Endodermal cell (in vitro differentiated cells): Measurements from ENCODE around the gene HES6. TPM values are rescaled to one million over a fixed set of nuclear protein-coding genes. Genes with fewer than 3 reads are reported as not detected.
A peak's percentile ranks its signal among the peaks of the same experiment; 100 is the strongest.

Experiments used
- DNase-seq: peaks from one replicate; pipeline ENCODE4 v3.0.0-alpha.2; 2017
- H3K27ac ChIP-seq: 2 replicates; pipeline ENCODE4 v1.5.1; 2013; ENCODE audit warnings: mild to moderate bottlenecking, low read depth, low read length, moderate library complexity
- H3K27me3 ChIP-seq: 2 replicates; pipeline ENCODE4 v1.6.1; 2013; ENCODE audit warnings: mild to moderate bottlenecking, low read length, moderate library complexity; ENCODE audit not compliant: insufficient read depth, control insufficient read depth, poor library complexity, severe bottlenecking
- H3K36me3 ChIP-seq: 2 replicates; pipeline ENCODE4 v1.7.0; 2013; ENCODE audit warnings: mild to moderate bottlenecking, low read length, moderate library complexity; ENCODE audit not compliant: control insufficient read depth, insufficient read depth
- H3K4me1 ChIP-seq: one replicate; pipeline ENCODE4 v1.7.0; 2013; ENCODE audit warnings: low read length; ENCODE audit not compliant: control insufficient read depth, insufficient read depth
- H3K4me3 ChIP-seq: 2 replicates; pipeline ENCODE4 v1.5.1; 2013; ENCODE audit warnings: mild to moderate bottlenecking, low read length, moderate library complexity
- H3K9ac ChIP-seq: 2 replicates; pipeline ENCODE4 v1.6.1; 2013; ENCODE audit warnings: mild to moderate bottlenecking, low read length, moderate library complexity; ENCODE audit not compliant: poor library complexity, severe bottlenecking; ENCODE audit errors: extremely low read depth
- H3K9me3 ChIP-seq: 2 replicates; pipeline ENCODE4 v1.6.1; 2013; ENCODE audit warnings: mild to moderate bottlenecking, low read length, moderate library complexity; ENCODE audit not compliant: control insufficient read depth
- H3K27ac Mint-ChIP-seq: 2 replicates; pipeline ENCODE4 v1.8.0; 2020; ENCODE audit warnings: mixed read lengths
- H3K27me3 Mint-ChIP-seq: 2 replicates; pipeline ENCODE4 v1.8.0; 2021; ENCODE audit warnings: mild to moderate bottlenecking, mixed read lengths; ENCODE audit not compliant: insufficient read depth
- H3K36me3 Mint-ChIP-seq: 2 replicates; pipeline ENCODE4 v1.8.0; 2020; ENCODE audit warnings: low read depth, mixed read lengths
- H3K4me1 Mint-ChIP-seq: 2 replicates; pipeline ENCODE4 v1.8.0; 2020; ENCODE audit warnings: mixed read lengths
- H3K4me3 Mint-ChIP-seq: 2 replicates; pipeline ENCODE4 v1.8.0; 2020; ENCODE audit warnings: mild to moderate bottlenecking, moderate library complexity, mixed read lengths
- H3K9me3 Mint-ChIP-seq: 2 replicates; pipeline ENCODE4 v1.8.0; 2020; ENCODE audit warnings: mild to moderate bottlenecking, mixed read lengths
- CTCF ChIP-seq: fragments of 200-600 bp; sonication (generic); conservative IDR thresholded peaks from 2 replicates; pipeline ENCODE4 v1.5.0; 2021; ENCODE audit warnings: antibody characterized with exemption, mild to moderate bottlenecking
- WGBS, 2 experiments: methylation state at CpG; one replicate each; pipeline versions ENCODE4 v1.1.5 to v1.1.7; 2013; ENCODE audit warnings: missing lambda C conversion rate in 2 of 2, mixed read lengths in 1 of 2; ENCODE audit not compliant: insufficient coverage in 1 of 2, insufficient read length in 1 of 2; 5-methylcytosine and 5-hydroxymethylcytosine counted together
- total RNA-seq, 2 donors: library from RNA; stranded (reverse); fragmentation: NEBNext Ultra II Directional in 1 of 2; extraction: Animal tissue kit (Norgen Biotek cat#: 25700) in 1 of 2; gene quantifications; 2 replicates in 1 of 2; 3 replicates in 1 of 2; pipeline ENCODE4 v1.2.1, GENCODE V29; 2021

HES6 gene
- total RNA-seq, 2 donors from 2014 or later: 17.8 to 26.3 TPM

- H3K27ac ChIP-seq: peak overlapping the region; percentile 81
- no peaks in the 10 kb centered on the region for H3K9me3 ChIP-seq
- H3K36me3 ChIP-seq: no peaks in the 10 kb centered on the region
- no peaks in the 10 kb centered on the region for H3K27me3 ChIP-seq
- no peaks in the 10 kb centered on the region for H3K9me3 Mint-ChIP-seq
- peak overlapping the region; percentile 89 for H3K27ac Mint-ChIP-seq
- peaks cover 2% of the 10 kb centered on the region for H3K36me3 Mint-ChIP-seq
- H3K27me3 Mint-ChIP-seq: no peaks in the 10 kb centered on the region
- peak; percentile 99 for DNase-seq
- WGBS, 2 experiments: 0 to 1% methylated on average over 53 to 108 of the region's 108 CpGs
- H3K4me3 Mint-ChIP-seq: peak overlapping the region; percentile 72
- H3K4me3 ChIP-seq: peak overlapping the region; percentile 82
- H3K9ac ChIP-seq: peak overlapping the region; percentile 91
- peak; percentile 73 for TF ChIP-seq CTCF
- H3K4me1 ChIP-seq: peaks cover 36% of the 10 kb centered on the region
- H3K4me1 Mint-ChIP-seq: peaks cover 51% of the 10 kb centered on the region
Observed at GRCh38 chr2:238288650-238289573, 49.1 kb upstream of the HES6 start.

- H3K9ac ChIP-seq: peak within 1 kb of the TSS; percentile 91
- no peaks in the 10 kb centered on the region for H3K36me3 ChIP-seq
- Mint-ChIP-seq H3K36me3 (peaks cover 2% of the 10 kb centered on the region), H3K27ac (peak within 1 kb of the TSS; percentile 97), H3K4me1 (peaks cover 51% of the 10 kb centered on the region), H3K27me3 (no peaks in the 10 kb centered on the region), H3K4me3 (peak within 1 kb of the TSS; percentile 72), H3K9me3 (no peaks in the 10 kb centered on the region)
- no peaks in the 10 kb centered on the region for H3K27me3 ChIP-seq
- H3K9me3 ChIP-seq: no peaks in the 10 kb centered on the region
- DNase-seq: peak; percentile 85
- H3K4me3 ChIP-seq: peak within 1 kb of the TSS; percentile 82
- H3K27ac ChIP-seq: peak within 1 kb of the TSS; percentile 81
- WGBS, 2 experiments: 0 to 6% methylated on average over 21 to 65 of the region's 65 CpGs
- peaks cover 36% of the 10 kb centered on the region for H3K4me1 ChIP-seq
- TF ChIP-seq CTCF: peak; percentile 48
Observed at GRCh38 chr2:238287737-238288649, 48.2 kb upstream of the HES6 start, which contains the start of gene PER2. PER2 (minus strand) TSS chr2:238288610; CDS start chr2:238277936, 10,674 bp downstream.
